H1 (cell line): ENCODE results near the gene ZNRF3.

Source experiments
- CEBPB ChIP-seq: IDR thresholded peaks from 2 replicates; pipeline ENCODE4 v1.6.1; 2012; ENCODE audit warnings: low read depth, low read length
- CTBP2 ChIP-seq: IDR thresholded peaks from 2 replicates; pipeline ENCODE4 v1.7.0; 2011; ENCODE audit warnings: borderline replicate concordance, mild to moderate bottlenecking, moderate library complexity, mixed read lengths, low read length; ENCODE audit not compliant: insufficient read depth, insufficient read length
- CTCF ChIP-seq, 3 experiments: IDR thresholded peaks; 1 replicate in 2 of 3; 2 replicates in 1 of 3; pipeline versions ENCODE4 v1.5.1 to v1.6.1; 2011; ENCODE audit warnings: low read length in 3 of 3, mild to moderate bottlenecking in 3 of 3, inconsistent platforms in 2 of 3, low read depth in 1 of 3, moderate library complexity in 1 of 3; ENCODE audit not compliant: insufficient read depth in 1 of 3; ENCODE audit errors: control extremely low read depth in 1 of 3
- EP300 ChIP-seq, 2 experiments: IDR thresholded peaks; 1 replicate in 1 of 2; 2 replicates in 1 of 2; pipeline ENCODE4 v1.6.1; 2011 to 2012; ENCODE audit warnings: low read depth in 2 of 2, low read length in 2 of 2, mild to moderate bottlenecking in 2 of 2, borderline replicate concordance in 1 of 2, inconsistent platforms in 1 of 2, moderate library complexity in 1 of 2
- EZH2 ChIP-seq: fragments of 200-600 bp; sonication (generic); IDR thresholded peaks from 2 replicates; pipeline ENCODE4 v1.7.1; 2012; ENCODE audit warnings: low read depth, mild to moderate bottlenecking, moderate library complexity, low read length, inconsistent platforms; ENCODE audit not compliant: severe bottlenecking
- POLR2AphosphoS5 ChIP-seq: IDR thresholded peaks from 2 replicates; pipeline ENCODE4 v1.6.1; 2011; ENCODE audit warnings: low read depth, low read length
- POU5F1 ChIP-seq: IDR thresholded peaks from 2 replicates; pipeline ENCODE4 v1.6.1; 2011; ENCODE audit warnings: low read depth, mild to moderate bottlenecking, low read length, moderate library complexity
- SUZ12 ChIP-seq: fragments of 200-600 bp; sonication (generic); IDR thresholded peaks from 2 replicates; pipeline ENCODE4 v1.6.1; 2012; ENCODE audit warnings: mild to moderate bottlenecking, inconsistent platforms, low read length, moderate library complexity, mixed read lengths
- YY1 ChIP-seq: IDR thresholded peaks from 2 replicates; pipeline ENCODE4 v1.6.1; 2011; ENCODE audit warnings: low read depth, mild to moderate bottlenecking, low read length

GRCh38 chr22:28921585-28921879 is 38.2 kb downstream of the ZNRF3 start:
- TF ChIP-seq CTBP2 (no peak), YY1 (no peak), CTCF (IDR thresholded peaks at IDR 0.05; ENCODE audit: control extremely low read depth in 1 of 3, insufficient read depth in 1 of 3, low read depth in 1 of 3, low read length in 3 of 3) (no peak), EP300 (IDR thresholded peaks at IDR 0.05; ENCODE audit: borderline replicate concordance in 1 of 2, low read depth in 2 of 2, low read length in 2 of 2) (no peak), POU5F1 (no peak), SUZ12 (no peak), POLR2AphosphoS5 (no peak), EZH2 (no peak), CEBPB (no peak)
